Stomach (tissue), 4 donors: ENCODE results near the gene MSI2.

Source experiments
- CTCF ChIP-seq, 7 experiments: fragments of 450-650 bp in 4 of 7; fragments of 200-600 bp in 3 of 7; sonication (generic) in 3 of 7; IDR thresholded peaks; one replicate each; pipeline ENCODE4 v1.5.1; 2016 to 2019; ENCODE audit warnings: antibody characterized with exemption in 7 of 7, control low read depth in 2 of 7, mild to moderate bottlenecking in 1 of 7
- EP300 ChIP-seq: sonication (generic); formaldehyde crosslinking; IDR thresholded peaks from one replicate; pipeline ENCODE4 v1.6.1; 2017; ENCODE audit warnings: antibody characterized with exemption

GRCh38 chr17:57496382-57496781, 240.1 kb downstream of the MSI2 start:
- TF ChIP-seq CTCF (IDR thresholded peaks at IDR 0.05) (no peak), EP300 (no peak)
